Heart left ventricle (tissue), 16 donors: ENCODE measurements around the gene CYYR1. TPM values are rescaled to one million over a fixed set of nuclear protein-coding genes. Genes with fewer than 3 reads are reported as not detected.

Experiments used
- ATAC-seq, 4 donors: fragments of 200-7000 bp; cut with Tn5 transposase; one replicate each; pipeline ENCODE4 v1.9.1; 2020 to 2022; ENCODE audit warnings: moderate library complexity in 4 of 4, mild to moderate bottlenecking in 3 of 4, moderate number of reproducible peaks in 1 of 4
- DNase-seq, 5 donors: peaks; one replicate each; pipeline ENCODE4 v3.0.0-alpha.2; 2020
- H3K27ac ChIP-seq, 12 donors: fragments of 200-600 bp; sonication (generic) in 4 of 12; one replicate each; pipeline versions ENCODE4 v1.5.0 to v1.8.0; 2016 to 2022; ENCODE audit warnings: mild to moderate bottlenecking in 2 of 12
- H3K27me3 ChIP-seq, 9 donors: fragments of 200-600 bp; sonication (generic) in 2 of 9; one replicate each; pipeline versions ENCODE4 v1.5.1 to v1.8.0; 2016 to 2022; ENCODE audit warnings: mild to moderate bottlenecking in 3 of 9
- H3K36me3 ChIP-seq, 9 donors: fragments of 200-600 bp; sonication (generic) in 2 of 9; one replicate each; pipeline versions ENCODE4 v1.5.0 to v1.8.0; 2018 to 2022; ENCODE audit warnings: mild to moderate bottlenecking in 2 of 9
- H3K4me1 ChIP-seq, 12 donors: fragments of 200-600 bp; sonication (generic) in 4 of 12; one replicate each; pipeline versions ENCODE4 v1.5.0 to v1.8.0; 2016 to 2022; ENCODE audit warnings: mild to moderate bottlenecking in 3 of 12
- H3K4me3 ChIP-seq, 12 donors: fragments of 200-600 bp; sonication (generic) in 4 of 12; one replicate each; pipeline versions ENCODE4 v1.5.0 to v1.8.0; 2017 to 2022; ENCODE audit warnings: mild to moderate bottlenecking in 9 of 12, moderate library complexity in 4 of 12
- H3K9me3 ChIP-seq, 12 donors: fragments of 200-600 bp; sonication (generic) in 4 of 12; one replicate each; pipeline versions ENCODE4 v1.5.0 to v1.8.0; 2016 to 2022; ENCODE audit warnings: mild to moderate bottlenecking in 1 of 12
- CTCF ChIP-seq, 12 donors: fragments of 200-600 bp; sonication (generic) in 4 of 12; IDR thresholded peaks; one replicate each; pipeline versions ENCODE4 v1.5.0 to v1.8.0; 2018 to 2022; ENCODE audit warnings: antibody characterized with exemption in 12 of 12, mild to moderate bottlenecking in 5 of 12
- POLR2A ChIP-seq, 2 donors: fragments of 450-650 bp; IDR thresholded peaks; one replicate each; pipeline ENCODE4 v1.6.1; 2017; ENCODE audit warnings: antibody characterized with exemption in 2 of 2, mild to moderate bottlenecking in 2 of 2, moderate library complexity in 2 of 2
- WGBS, 4 donors: extraction: QIAGEN DNeasy Blood & Tissue Kit in 2 of 4; methylation state at CpG; one replicate each; pipeline versions ENCODE4 v1.1.5 to v1.1.7; 2013 to 2018; 5-methylcytosine and 5-hydroxymethylcytosine counted together
- intact Hi-C, 10 donors: fragments of 100-400 bp; cut with DNase I; formaldehyde crosslinking; loops; one replicate each; pipeline versions ENCODE4 v1.11.1 to v1.14.2; 2022
- polyA plus RNA-seq, 2 donors: library from polyadenylated mRNA; stranded (reverse); fragments of 200-250 nt; gene quantifications; one replicate each; pipeline ENCODE4 v1.2.3, GENCODE V29; 2013
- total RNA-seq, 9 donors: library from RNA; depleted of rRNA in 2 of 9; stranded (reverse); fragments of >200 nt in 2 of 9; fragmentation: NEBNext Ultra II Directional in 3 of 9; extraction: Animal tissue kit (Norgen Biotek cat#: 25700) in 3 of 9; gene quantifications; one replicate each; pipeline versions ENCODE4 v1.1.0 to v1.2.4, GENCODE V29; 2016 to 2023
- donor health status: ischemic (EF 13 %, LVEDD 7.1; RV severe dilation, severe dysfunction).
- donor health status: healthy with polysubstance abuse.
- donor health status: DM: no; HTN: yes; CAD: no.
- donor health status: DM: no; HTN: no; CAD: no.
- donor health status: ischemic (EF 25% LVEDD 6.9; RV normal size, moderate dysfunction).
- donor health status: ischemic (EF 25% LVEDD 5.7; RV mildly dilated, moderate dysfunction).
- donor health status: healthy.
- donor health status: DM: yes; HTN: yes; CAD: no.
- donor health status: ischemic (EF 35%, LVEDD 5.7; RV mildly dilated, moderate dysfunction).
- donor health status: nonischemic (EF 11% LVEDD 7.7; RV severe dilation, severe dysfunction).
- donor health status: DM: yes; HTN: yes; CAD: no.
- donor health status: PGD.
- donor health status: ischemic (EF 29% LVEDD 5.4; RV normal size, mild dysfunction).
- donor health status: nonischemic (EF 23%, LVEDD 6.1; RV moderate dilation, normal function).

Gene CYYR1
- total and polyA plus RNA-seq, 11 donors, result 12.1 to 37.6 (median 17.2) TPM

GRCh38 chr21:26505211-26505610, 67.9 kb downstream of the CYYR1 start:
- Histone ChIP-seq H3K4me1 (no peaks in the 10 kb centered on the region), H3K4me3 (no peak overlapping the region), H3K27me3 (no peaks in the 10 kb centered on the region), H3K27ac (no peak overlapping the region), H3K36me3 (no peaks in the 10 kb centered on the region), H3K9me3 (no peaks in the 10 kb centered on the region)
- intact Hi-C loops, result no loop called here
- TF ChIP-seq POLR2A (IDR thresholded peaks at IDR 0.05), result no peak
- no peak for TF ChIP-seq CTCF (IDR thresholded peaks at IDR 0.05)
- no peak for ATAC-seq
- 66 to 79% (median 74%) methylated on average over 1 of the region's 1 CpG for WGBS, 4 donors
- no peak for DNase-seq

- Histone ChIP-seq H3K4me1 (no peaks in the 10 kb centered on the region), H3K9me3 (no peaks in the 10 kb centered on the region), H3K27ac (no peak overlapping the region), H3K4me3 (no peak overlapping the region), H3K27me3 (no peaks in the 10 kb centered on the region), H3K36me3 (no peaks in the 10 kb centered on the region)
- DNase-seq (no peak), ATAC-seq (no peak)
- 41 to 89% (median 65%) methylated on average over 2 of the region's 2 CpGs for WGBS, 4 donors
- TF ChIP-seq CTCF (IDR thresholded peaks at IDR 0.05) (no peak), POLR2A (IDR thresholded peaks at IDR 0.05) (no peak)
- intact Hi-C loops, result no loop called here
Measured at GRCh38 chr21:26503414-26503813, 69.7 kb downstream of the CYYR1 start.

GRCh38 chr21:26501495-26502021, 71.5 kb downstream of the CYYR1 start:
- ATAC-seq (no peak), DNase-seq (no peak)
- Histone ChIP-seq H3K4me1 (no peaks in the 10 kb centered on the region), H3K9me3 (no peaks in the 10 kb centered on the region), H3K27ac (no peak overlapping the region), H3K27me3 (no peaks in the 10 kb centered on the region), H3K4me3 (no peak overlapping the region), H3K36me3 (no peaks in the 10 kb centered on the region)
- 37 to 53% (median 47%) methylated on average over 3 of the region's 3 CpGs for WGBS, 4 donors
- TF ChIP-seq CTCF (IDR thresholded peaks at IDR 0.05) (no peak), POLR2A (IDR thresholded peaks at IDR 0.05) (no peak)
- intact Hi-C loops, result no loop called here

GRCh38 chr21:26499495-26499894, 73.6 kb downstream of the CYYR1 start:
- TF ChIP-seq CTCF (IDR thresholded peaks at IDR 0.05), result no peak
- TF ChIP-seq POLR2A (IDR thresholded peaks at IDR 0.05), result no peak
- DNase-seq (no peak), ATAC-seq (no peak)
- Histone ChIP-seq H3K4me1 (no peaks in the 10 kb centered on the region), H3K27me3 (no peaks in the 10 kb centered on the region), H3K27ac (no peak overlapping the region), H3K36me3 (no peaks in the 10 kb centered on the region), H3K9me3 (no peaks in the 10 kb centered on the region), H3K4me3 (no peak overlapping the region)
- intact Hi-C loops, result no loop called here
